MCF 10A (cell line): ENCODE measurements around the gene CDCA4. TPM values are rescaled to one million over a fixed set of nuclear protein-coding genes. Genes with fewer than 3 reads are reported as not detected.

Experiments
- BruUV-seq: library from RNA; stranded (reverse); fragments of 400-500 nt; replicated peaks from 2 replicates; lab custom pipeline; 2021; lab: Mats Ljungman, UMichigan
- CTCF ChIA-PET: fragments of 300-600 bp; sonication (Branson Sonifier 250); formaldehyde crosslinking; extraction: SDS; loops from one replicate; lab custom pipeline; 2021; ENCODE audit warnings: antibody characterized with exemption, inconsistent platforms; lab: Yijun Ruan, JAX
- POLR2A ChIA-PET: fragments of 300-600, 350-650 bp; sonication (Branson Sonifier 250); formaldehyde crosslinking; extraction: SDS; loops from one replicate; lab custom pipeline; 2020; ENCODE audit warnings: antibody characterized with exemption, inconsistent platforms; lab: Yijun Ruan, JAX
- DNase-seq: peaks from one replicate; pipeline ENCODE4 v3.0.0-alpha.2; 2018; ENCODE audit not compliant: unreplicated experiment
- H3K27ac Mint-ChIP-seq: one replicate; pipeline ENCODE4 v1.8.0; 2022; ENCODE audit warnings: mild to moderate bottlenecking, low read depth, mixed read lengths; ENCODE audit not compliant: unreplicated experiment
- H3K27me3 Mint-ChIP-seq: one replicate; pipeline ENCODE4 v1.8.0; 2022; ENCODE audit warnings: mixed read lengths; ENCODE audit not compliant: insufficient read depth, unreplicated experiment
- H3K36me3 Mint-ChIP-seq: one replicate; pipeline ENCODE4 v1.8.0; 2022; ENCODE audit warnings: mild to moderate bottlenecking, moderate library complexity, mixed read lengths; ENCODE audit not compliant: insufficient read depth, unreplicated experiment
- H3K4me1 Mint-ChIP-seq: one replicate; pipeline ENCODE4 v1.8.0; 2022; ENCODE audit warnings: mixed read lengths; ENCODE audit not compliant: insufficient read depth, unreplicated experiment
- H3K4me3 Mint-ChIP-seq: one replicate; pipeline ENCODE4 v1.8.0; 2022; ENCODE audit warnings: mild to moderate bottlenecking, moderate library complexity, mixed read lengths; ENCODE audit not compliant: unreplicated experiment
- H3K9me3 Mint-ChIP-seq: one replicate; pipeline ENCODE4 v1.8.0; 2022; ENCODE audit warnings: mixed read lengths; ENCODE audit not compliant: unreplicated experiment
- CTCF ChIP-seq: fragments of 200-600 bp; IDR thresholded peaks from one replicate; pipeline ENCODE4 v1.8.0; 2022; ENCODE audit warnings: antibody characterized with exemption, mild to moderate bottlenecking; ENCODE audit not compliant: unreplicated experiment
- intact Hi-C: fragments of 100-400 bp; cut with micrococcal nuclease; formaldehyde crosslinking; loops from 2 replicates; pipeline ENCODE4 v1.14.1; 2022
- total RNA-seq: library from RNA; stranded (reverse); gene quantifications from 2 replicates; pipeline ENCODE4 v1.2.3, GENCODE V29; 2022

The CDCA4 gene
- total RNA-seq, 1 experiment from 2014 or later: 33.0 TPM

GRCh38 chr14:105059035-105059924, 38.4 kb upstream of the CDCA4 start:
- Mint-ChIP-seq H3K36me3 (no peaks in the 10 kb centered on the region), H3K27me3 (peaks cover 19% of the 10 kb centered on the region), H3K4me1 (no peaks in the 10 kb centered on the region), H3K27ac (no peak overlapping the region), H3K4me3 (no peak overlapping the region), H3K9me3 (no peaks in the 10 kb centered on the region)
- intact Hi-C loops: no loop called here
- no TSS peak for BruUV-seq
- no peak for TF ChIP-seq CTCF
- CTCF ChIA-PET: interaction anchor here (0.6 to 2.9 kb wide), 2 partner anchors 13 to 38 kb away, joined by 3 to 10 read pairs; no protein-coding TSS in a partner anchor
- POLR2A ChIA-PET: interaction anchor here (0.6 to 0.9 kb wide), 3 partner anchors 14 to 104 kb away, joined by 3 read pairs; no protein-coding TSS in a partner anchor
- no peak for DNase-seq

GRCh38 chr14:105058521-105059034, 37.7 kb upstream of the CDCA4 start:
- H3K4me3 Mint-ChIP-seq: no peak overlapping the region
- no peak for DNase-seq
- no peak for TF ChIP-seq CTCF
- no TSS peak for BruUV-seq
- intact Hi-C loops: no loop called here
- H3K27me3 Mint-ChIP-seq: peaks cover 19% of the 10 kb centered on the region
- H3K9me3 Mint-ChIP-seq: no peaks in the 10 kb centered on the region
- no peak overlapping the region for H3K27ac Mint-ChIP-seq
- no peaks in the 10 kb centered on the region for H3K36me3 Mint-ChIP-seq
- H3K4me1 Mint-ChIP-seq: no peaks in the 10 kb centered on the region
- CTCF ChIA-PET: interaction anchor here (0.6 to 2.9 kb wide), 4 partner anchors 13 to 37 kb away, joined by 3 to 10 read pairs (median 6); no protein-coding TSS in a partner anchor
- POLR2A ChIA-PET: interaction anchor here (0.6 to 0.9 kb wide), 2 partner anchors 85 to 103 kb away, joined by 3 read pairs; no protein-coding TSS in a partner anchor

- POLR2A ChIA-PET: no interaction called here
- no peak for TF ChIP-seq CTCF
- no TSS peak for BruUV-seq
- DNase-seq: no peak
- Mint-ChIP-seq H3K27ac (no peak overlapping the region), H3K9me3 (no peaks in the 10 kb centered on the region), H3K27me3 (peaks cover 19% of the 10 kb centered on the region), H3K36me3 (no peaks in the 10 kb centered on the region), H3K4me1 (no peaks in the 10 kb centered on the region), H3K4me3 (no peak overlapping the region)
- CTCF ChIA-PET: interaction anchor here (1.9 to 2.9 kb wide), 2 partner anchors 11 to 14 kb away, joined by 8 to 10 read pairs; no protein-coding TSS in a partner anchor
- intact Hi-C loops: no loop called here
Observed at GRCh38 chr14:105056303-105056831, 35.5 kb upstream of the CDCA4 start.

- BruUV-seq: no TSS peak
- H3K4me3 Mint-ChIP-seq: no peak overlapping the region
- no peaks in the 10 kb centered on the region for H3K4me1 Mint-ChIP-seq
- peaks cover 19% of the 10 kb centered on the region for H3K27me3 Mint-ChIP-seq
- no peaks in the 10 kb centered on the region for H3K9me3 Mint-ChIP-seq
- H3K36me3 Mint-ChIP-seq: no peaks in the 10 kb centered on the region
- intact Hi-C loops: no loop called here
- no peak for TF ChIP-seq CTCF
- no peak overlapping the region for H3K27ac Mint-ChIP-seq
- ChIA-PET CTCF (no interaction called here), POLR2A (no interaction called here)
- DNase-seq: no peak
Observed at GRCh38 chr14:105055736-105056302, 34.9 kb upstream of the CDCA4 start.
